HG02840 (cell line): ENCODE measurements around the gene SPIRE2.
"Not testable (repeated sequence)": the region's sequence is repeated elsewhere in the genome, so short reads cannot be mapped to it uniquely, and the experiment has no call there.

Experiments used
- ATAC-seq: cut with Tn5 transposase; IDR thresholded peaks from one replicate; pipeline ENCODE4 v1.9.1; 2021; ENCODE audit warnings: mild to moderate bottlenecking, moderate library complexity, moderate number of reproducible peaks; ENCODE audit not compliant: unreplicated experiment, low FRiP score

SPIRE2 gene

GRCh38 chr16:89828199-89828869 lies at the start of gene SPIRE2:
TSS of gene SPIRE2 (plus strand) at chr16:89828475. CDS start at chr16:89828551, 76 bp downstream.
- ATAC-seq = no peak

- no peak for ATAC-seq
Observed at GRCh38 chr16:89779231-89779908, 48.9 kb upstream of the SPIRE2 start.

- no peak for ATAC-seq
Observed at GRCh38 chr16:89779909-89780305, 48.4 kb upstream of the SPIRE2 start.

GRCh38 chr16:89782489-89782888 lies 45.8 kb upstream of the SPIRE2 start:
- ATAC-seq = no peak

GRCh38 chr16:89783952-89784351 lies 44.3 kb upstream of the SPIRE2 start:
- not testable (repeated sequence) for ATAC-seq

GRCh38 chr16:89784406-89784805 lies 43.9 kb upstream of the SPIRE2 start:
- no peak for ATAC-seq

GRCh38 chr16:89785523-89786155 lies 42.6 kb upstream of the SPIRE2 start:
- no peak for ATAC-seq

GRCh38 chr16:89786474-89787364 lies 41.6 kb upstream of the SPIRE2 start:
- ATAC-seq = no peak

- no peak for ATAC-seq
Observed at GRCh38 chr16:89787365-89787805, 40.9 kb upstream of the SPIRE2 start.

- no peak for ATAC-seq
Observed at GRCh38 chr16:89791278-89791995, 36.8 kb upstream of the SPIRE2 start.

- ATAC-seq = not testable (repeated sequence)
Observed at GRCh38 chr16:89793092-89793491, 35.2 kb upstream of the SPIRE2 start.

- no peak for ATAC-seq
Observed at GRCh38 chr16:89793955-89794354, 34.3 kb upstream of the SPIRE2 start.

- no peak for ATAC-seq
Observed at GRCh38 chr16:89795676-89796075, 32.6 kb upstream of the SPIRE2 start.

- no peak for ATAC-seq
Observed at GRCh38 chr16:89796104-89796503, 32.2 kb upstream of the SPIRE2 start.

GRCh38 chr16:89798126-89798525 lies 30.1 kb upstream of the SPIRE2 start:
- no peak for ATAC-seq

- ATAC-seq = no peak
Observed at GRCh38 chr16:89798832-89799370, 29.4 kb upstream of the SPIRE2 start.

- ATAC-seq = no peak
Observed at GRCh38 chr16:89801800-89802199, 26.5 kb upstream of the SPIRE2 start.

GRCh38 chr16:89805136-89805905 lies 23.0 kb upstream of the SPIRE2 start:
- no peak for ATAC-seq
